Fibroblast of mammary gland (primary cell): ENCODE data around the gene ARHGAP42.

Experiments used
- DNase-seq: peaks from one replicate; pipeline ENCODE4 v3.0.0-alpha.2; 2010; ENCODE audit warnings: low read depth
- H3K4me3 ChIP-seq: 2 replicates; pipeline ENCODE4 v1.5.1; 2011; ENCODE audit warnings: low read depth, mild to moderate bottlenecking, low read length, moderate library complexity; ENCODE audit not compliant: control insufficient read depth
- CTCF ChIP-seq: conservative IDR thresholded peaks from 2 replicates; pipeline ENCODE4 v1.5.1; 2011; ENCODE audit warnings: low read depth, low read length, inconsistent platforms; ENCODE audit not compliant: control insufficient read depth, insufficient read depth

The ARHGAP42 gene

DNA sequence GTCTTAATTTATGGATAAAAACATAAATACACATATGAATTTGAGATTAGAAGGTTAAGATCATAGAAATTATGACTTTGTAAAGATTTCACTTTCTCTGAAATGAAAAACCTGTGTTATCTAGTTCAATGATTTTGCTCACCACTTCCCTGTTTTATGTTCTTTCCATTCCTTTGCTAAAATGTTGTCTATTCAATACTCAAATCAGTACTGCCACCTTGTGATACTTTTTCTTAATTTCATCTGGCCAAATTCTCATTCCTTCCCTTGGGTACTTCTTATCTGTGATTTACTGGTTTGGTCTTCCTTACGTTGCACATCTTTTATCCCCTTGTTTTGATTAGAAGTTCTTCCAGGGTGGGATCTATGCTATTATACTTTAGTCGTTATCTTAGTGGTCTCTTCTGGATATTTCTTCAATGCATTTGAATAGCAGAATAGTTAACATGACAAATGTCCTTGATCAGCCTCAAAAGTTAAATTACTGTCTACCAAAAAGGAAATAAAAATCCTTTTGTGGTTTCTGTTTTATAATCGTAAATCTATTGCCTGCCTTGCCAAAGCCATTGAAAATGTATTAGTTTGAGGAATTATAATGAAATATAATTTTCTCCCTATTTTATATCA lies 245.5 kb downstream of the ARHGAP42 start:
- peak; percentile 54 for TF ChIP-seq CTCF
- DNase-seq = peak; percentile 57
- H3K4me3 ChIP-seq = no peak overlapping the region

DNA sequence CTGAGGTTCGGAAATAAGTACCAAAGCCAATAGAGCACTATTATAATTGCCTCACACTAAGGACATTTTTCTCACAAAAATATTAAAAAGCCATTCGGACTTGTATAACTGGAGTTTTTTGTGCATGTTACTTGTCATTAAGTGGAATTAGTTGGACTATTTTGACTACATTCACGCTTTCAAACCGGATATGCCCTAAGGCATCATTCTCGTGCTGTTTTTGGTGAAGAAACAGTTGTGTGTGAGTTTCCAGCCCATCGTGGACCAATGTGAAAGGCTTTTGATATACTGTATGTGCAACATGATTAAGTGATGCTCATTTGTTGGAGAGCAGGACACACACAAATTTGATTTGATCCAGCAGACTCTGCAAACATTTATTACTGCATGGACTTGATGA lies 249.7 kb downstream of the ARHGAP42 start:
- no peak for TF ChIP-seq CTCF

GRCh38 chr11:100939571-100939970 lies 252.5 kb downstream of the ARHGAP42 start:
- TF ChIP-seq CTCF = no peak
- peak; percentile 16 for DNase-seq
- H3K4me3 ChIP-seq = no peak overlapping the region

More for the DNA sequence above, 249.7 kb downstream of the ARHGAP42 start:
- no peak overlapping the region for H3K4me3 ChIP-seq
- no peak for DNase-seq

GRCh38 chr11:100940111-100940510 lies 253.0 kb downstream of the ARHGAP42 start:
- TF ChIP-seq CTCF = no peak
- DNase-seq = no peak
- H3K4me3 ChIP-seq = no peak overlapping the region

- H3K4me3 ChIP-seq = no peak overlapping the region
- no peak for TF ChIP-seq CTCF
- DNase-seq = no peak
These were observed 253.9 kb downstream of the ARHGAP42 start for GRCh38 chr11:100941033-100941432.

GRCh38 chr11:100942016-100942415 lies 254.9 kb downstream of the ARHGAP42 start:
- peak; percentile 7 for DNase-seq
- no peak for TF ChIP-seq CTCF

DNA sequence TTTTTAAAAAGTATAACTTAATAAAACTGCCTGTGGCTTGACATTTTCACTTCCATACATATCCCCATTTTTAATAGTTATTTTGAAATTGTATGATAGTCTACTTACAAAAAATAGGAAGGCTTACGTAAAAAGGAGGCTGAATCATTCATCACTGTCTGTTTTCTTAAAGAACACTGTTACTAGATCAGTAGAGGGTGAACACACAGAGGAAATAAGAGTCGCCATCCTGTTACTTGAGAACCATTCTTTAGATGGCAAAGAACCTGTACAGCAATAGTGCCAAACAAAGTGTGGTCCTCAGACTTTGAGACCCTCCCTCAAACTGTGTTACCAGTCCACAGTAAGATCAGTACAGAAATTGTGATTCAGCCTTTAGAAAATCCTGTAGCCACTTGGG lies 261.8 kb downstream of the ARHGAP42 start:
- H3K4me3 ChIP-seq = no peak overlapping the region
- no peak for DNase-seq

More at GRCh38 chr11:100942016-100942415, 254.9 kb downstream of the ARHGAP42 start:
- no peak overlapping the region for H3K4me3 ChIP-seq

More for the DNA sequence above, 261.8 kb downstream of the ARHGAP42 start:
- no peak for TF ChIP-seq CTCF
